ENCODE data around the gene SH3BGRL2.

SH3BGRL2 gene

GRCh38 chr6:79632580-79632979, 1.5 kb downstream of the SH3BGRL2 start:
- peak overlapping the region; percentile 90 for H3K4me3 ChIP-seq
- H3K9ac ChIP-seq (ENCODE audit: insufficient read length): no peak overlapping the region
- H3K27ac ChIP-seq: no peak overlapping the region
- no peaks in the 10 kb centered on the region for H3K36me3 ChIP-seq (ENCODE audit: insufficient read depth, low read length)
- TF ChIP-seq POLR2AphosphoS5 (IDR thresholded peaks at IDR 0.05; ENCODE audit: borderline replicate concordance, low read depth, low read length): no peak
- no peak for DNase-seq (ENCODE audit: low read depth, low spot score)
- no peaks in the 10 kb centered on the region for H3K9me3 ChIP-seq (ENCODE audit: low read depth, low read length)

GRCh38 chr6:79634491-79635231, 3.5 kb downstream of the SH3BGRL2 start:
- no peak for DNase-seq (ENCODE audit: low read depth, low spot score)
- no peak for TF ChIP-seq EZH2 (IDR thresholded peaks at IDR 0.05)
- TF ChIP-seq FOXP2 (optimal IDR thresholded peaks at IDR 0.05; ENCODE audit: control extremely low read depth, extremely low read length, insufficient read depth): no peak
- no peak for TF ChIP-seq POLR2AphosphoS5 (IDR thresholded peaks at IDR 0.05; ENCODE audit: borderline replicate concordance, low read depth, low read length)
- no peaks in the 10 kb centered on the region for H3K36me3 ChIP-seq (ENCODE audit: insufficient read depth, low read length)
- H3K9ac ChIP-seq (ENCODE audit: insufficient read length): no peak overlapping the region
- no peak overlapping the region for H3K27ac ChIP-seq
- no peak overlapping the region for H3K4me3 ChIP-seq
- H3K9me3 ChIP-seq (ENCODE audit: low read depth, low read length): no peaks in the 10 kb centered on the region

GRCh38 chr6:79635232-79635543, 4.1 kb downstream of the SH3BGRL2 start:
- no peak for TF ChIP-seq POLR2AphosphoS5 (IDR thresholded peaks at IDR 0.05; ENCODE audit: borderline replicate concordance, low read depth, low read length)
- TF ChIP-seq FOXP2 (optimal IDR thresholded peaks at IDR 0.05; ENCODE audit: control extremely low read depth, extremely low read length, insufficient read depth): no peak
- no peak for TF ChIP-seq EZH2 (IDR thresholded peaks at IDR 0.05)
- no peaks in the 10 kb centered on the region for H3K36me3 ChIP-seq (ENCODE audit: insufficient read depth, low read length)
- DNase-seq (ENCODE audit: low read depth, low spot score): no peak
- H3K9ac ChIP-seq (ENCODE audit: insufficient read length): no peak overlapping the region
- no peaks in the 10 kb centered on the region for H3K9me3 ChIP-seq (ENCODE audit: low read depth, low read length)
- no peak overlapping the region for H3K4me3 ChIP-seq
- H3K27ac ChIP-seq: no peak overlapping the region

- Histone ChIP-seq H3K9ac (ENCODE audit: insufficient read length) (no peak overlapping the region), H3K27ac (no peak overlapping the region), H3K36me3 (ENCODE audit: insufficient read depth, low read length) (no peaks in the 10 kb centered on the region), H3K9me3 (ENCODE audit: low read depth, low read length) (no peaks in the 10 kb centered on the region), H3K4me3 (no peak overlapping the region)
- TF ChIP-seq EZH2 (IDR thresholded peaks at IDR 0.05) (no peak), FOXP2 (optimal IDR thresholded peaks at IDR 0.05; ENCODE audit: control extremely low read depth, extremely low read length, insufficient read depth) (no peak), POLR2AphosphoS5 (IDR thresholded peaks at IDR 0.05; ENCODE audit: borderline replicate concordance, low read depth, low read length) (no peak)
- no peak for DNase-seq (ENCODE audit: low read depth, low spot score)
Observed at GRCh38 chr6:79636673-79637072, 5.5 kb downstream of the SH3BGRL2 start.

GRCh38 chr6:79640146-79641111, 9.3 kb downstream of the SH3BGRL2 start:
- no peak overlapping the region for H3K4me3 ChIP-seq
- TF ChIP-seq FOXP2 (optimal IDR thresholded peaks at IDR 0.05; ENCODE audit: control extremely low read depth, extremely low read length, insufficient read depth): no peak
- no peak for TF ChIP-seq EZH2 (IDR thresholded peaks at IDR 0.05)
- no peak for TF ChIP-seq POLR2AphosphoS5 (IDR thresholded peaks at IDR 0.05; ENCODE audit: borderline replicate concordance, low read depth, low read length)
- no peak for DNase-seq (ENCODE audit: low read depth, low spot score)
- H3K9ac ChIP-seq (ENCODE audit: insufficient read length): no peak overlapping the region
- no peaks in the 10 kb centered on the region for H3K36me3 ChIP-seq (ENCODE audit: insufficient read depth, low read length)
- no peak overlapping the region for H3K27ac ChIP-seq
- H3K9me3 ChIP-seq (ENCODE audit: low read depth, low read length): no peaks in the 10 kb centered on the region

GRCh38 chr6:79646006-79646405, 14.9 kb downstream of the SH3BGRL2 start:
- no peak for TF ChIP-seq POLR2AphosphoS5 (IDR thresholded peaks at IDR 0.05; ENCODE audit: borderline replicate concordance, low read depth, low read length)
- TF ChIP-seq FOXP2 (optimal IDR thresholded peaks at IDR 0.05; ENCODE audit: control extremely low read depth, extremely low read length, insufficient read depth): no peak
- TF ChIP-seq EZH2 (IDR thresholded peaks at IDR 0.05): no peak
- Histone ChIP-seq H3K9ac (ENCODE audit: insufficient read length) (no peak overlapping the region), H3K9me3 (ENCODE audit: low read depth, low read length) (no peaks in the 10 kb centered on the region), H3K4me3 (no peak overlapping the region), H3K36me3 (ENCODE audit: insufficient read depth, low read length) (no peaks in the 10 kb centered on the region), H3K27ac (no peak overlapping the region)
- no peak for DNase-seq (ENCODE audit: low read depth, low spot score)

GRCh38 chr6:79646561-79646960, 15.4 kb downstream of the SH3BGRL2 start:
- no peaks in the 10 kb centered on the region for H3K36me3 ChIP-seq (ENCODE audit: insufficient read depth, low read length)
- no peak overlapping the region for H3K4me3 ChIP-seq
- DNase-seq (ENCODE audit: low read depth, low spot score): no peak
- TF ChIP-seq FOXP2 (optimal IDR thresholded peaks at IDR 0.05; ENCODE audit: control extremely low read depth, extremely low read length, insufficient read depth) (no peak), EZH2 (IDR thresholded peaks at IDR 0.05) (no peak), POLR2AphosphoS5 (IDR thresholded peaks at IDR 0.05; ENCODE audit: borderline replicate concordance, low read depth, low read length) (no peak)
- no peaks in the 10 kb centered on the region for H3K9me3 ChIP-seq (ENCODE audit: low read depth, low read length)
- H3K9ac ChIP-seq (ENCODE audit: insufficient read length): no peak overlapping the region
- H3K27ac ChIP-seq: no peak overlapping the region

GRCh38 chr6:79647741-79648140, 16.6 kb downstream of the SH3BGRL2 start:
- Histone ChIP-seq H3K36me3 (ENCODE audit: insufficient read depth, low read length) (no peaks in the 10 kb centered on the region), H3K9ac (ENCODE audit: insufficient read length) (no peak overlapping the region), H3K9me3 (ENCODE audit: low read depth, low read length) (no peaks in the 10 kb centered on the region), H3K4me3 (no peak overlapping the region), H3K27ac (no peak overlapping the region)
- DNase-seq (ENCODE audit: low read depth, low spot score): no peak
- TF ChIP-seq EZH2 (IDR thresholded peaks at IDR 0.05) (no peak), POLR2AphosphoS5 (IDR thresholded peaks at IDR 0.05; ENCODE audit: borderline replicate concordance, low read depth, low read length) (no peak), FOXP2 (optimal IDR thresholded peaks at IDR 0.05; ENCODE audit: control extremely low read depth, extremely low read length, insufficient read depth) (no peak)

Measured in SK-N-MC (cell line).